ENCODE data around the gene HMGCL.
"Not testable (repeated sequence)": the region's sequence is repeated elsewhere in the genome, so short reads cannot be mapped to it uniquely, and the experiment has no call there.

HMGCL gene

GRCh38 chr1:23825762-23826522 lies 713 bp upstream of the HMGCL start:
- DNase-seq: peak in 1 of 2 donors; percentile 29

GRCh38 chr1:23824711-23825075 lies 536 bp downstream of the HMGCL start:
- no peak for DNase-seq

- DNase-seq: no peak
Measured at GRCh38 chr1:23823767-23824166, 1.5 kb downstream of the HMGCL start.

- DNase-seq: no peak
Measured at GRCh38 chr1:23817633-23818032, 7.6 kb downstream of the HMGCL start.

GRCh38 chr1:23816906-23817305 lies 8.3 kb downstream of the HMGCL start:
- no peak for DNase-seq

- no peak for DNase-seq
Measured at GRCh38 chr1:23816361-23816760, 8.9 kb downstream of the HMGCL start.

- no peak for DNase-seq
Measured at GRCh38 chr1:23814016-23814415, 11.2 kb downstream of the HMGCL start.

GRCh38 chr1:23810818-23811540 lies 14.2 kb downstream of the HMGCL start:
- peak; percentile 71 to 78 for DNase-seq

- peak; percentile 87 to 88 for DNase-seq
Measured at GRCh38 chr1:23809751-23810171, 15.5 kb downstream of the HMGCL start.

GRCh38 chr1:23807453-23807852 lies 17.8 kb downstream of the HMGCL start:
- DNase-seq: no peak

- DNase-seq: no peak
Measured at GRCh38 chr1:23806280-23806679, 18.9 kb downstream of the HMGCL start.

GRCh38 chr1:23805025-23805424 lies 20.2 kb downstream of the HMGCL start:
- DNase-seq: no peak

- no peak for DNase-seq
Measured at GRCh38 chr1:23804183-23804835, 20.9 kb downstream of the HMGCL start.

GRCh38 chr1:23803674-23804073 lies 21.6 kb downstream of the HMGCL start:
- DNase-seq: no peak

- not testable (repeated sequence) for DNase-seq
Measured at GRCh38 chr1:23802809-23803342, 22.4 kb downstream of the HMGCL start.

- no peak for DNase-seq
Measured at GRCh38 chr1:23801876-23802275, 23.4 kb downstream of the HMGCL start.

- DNase-seq: no peak
Measured at GRCh38 chr1:23801338-23801748, 23.9 kb downstream of the HMGCL start.

GRCh38 chr1:23800400-23801337 lies 24.6 kb downstream of the HMGCL start, which contains the start of gene GALE:
GALE (minus strand) TSS chr1:23800754; CDS start chr1:23799007, 1,747 bp downstream.
- DNase-seq: peak; percentile 96 to 97

- DNase-seq: peak; percentile 35 to 43
Measured at GRCh38 chr1:23799570-23800399, 25.4 kb downstream of the HMGCL start.

GRCh38 chr1:23799255-23799569 lies 26.0 kb downstream of the HMGCL start:
- no peak for DNase-seq

GRCh38 chr1:23798662-23799142 lies 26.5 kb downstream of the HMGCL start:
- DNase-seq: no peak
